Brain microvascular endothelial cell (primary cell): ENCODE measurements around the gene AIFM2.
"Not testable (repeated sequence)": the region's sequence is repeated elsewhere in the genome, so short reads cannot be mapped to it uniquely, and the experiment has no call there.

Source experiments
- DNase-seq: peaks from one replicate; pipeline ENCODE4 v3.0.0-alpha.2; 2020
- H3K27ac ChIP-seq: fragments of 250-450 bp; sonication (Bioruptor Pico); 2 replicates; pipeline ENCODE4 v1.5.1; 2020; ENCODE audit warnings: mild to moderate bottlenecking, moderate library complexity
- H3K27me3 ChIP-seq: fragments of 250-450 bp; sonication (Bioruptor Pico); replicated peaks from 2 replicates; pipeline ENCODE4 v1.5.1; 2020; ENCODE audit warnings: mild to moderate bottlenecking
- H3K36me3 ChIP-seq: fragments of 250-450 bp; sonication (Bioruptor Pico); replicated peaks from 2 replicates; pipeline ENCODE4 v1.5.1; 2020; ENCODE audit warnings: mild to moderate bottlenecking
- H3K4me3 ChIP-seq: 2 replicates; pipeline ENCODE4 v1.5.1; 2011; ENCODE audit warnings: low read depth, mild to moderate bottlenecking, control low read depth, low read length, moderate library complexity
- CTCF ChIP-seq: IDR thresholded peaks from 2 replicates; pipeline ENCODE4 v1.5.1; 2011; ENCODE audit warnings: low read depth, mild to moderate bottlenecking, moderate library complexity, low read length, control low read depth, inconsistent platforms; ENCODE audit errors: missing control alignments
- in situ Hi-C: cut with HindIII; loops from 2 replicates; pipeline ENCODE4 v1.10.0; 2017; ENCODE audit warnings: low sequenced_read_pairs, low pct_ligation_motif_present

Gene AIFM2

GRCh38 chr10:70162892-70163201, 30.2 kb upstream of the AIFM2 start:
- no peak for DNase-seq
- Histone ChIP-seq H3K4me3 (no peak overlapping the region), H3K27ac (no peak overlapping the region), H3K36me3 (peaks cover 45% of the 10 kb centered on the region), H3K27me3 (no peaks in the 10 kb centered on the region)
- TF ChIP-seq CTCF, result no peak
- in situ Hi-C loops, result no loop called here

GRCh38 chr10:70162151-70162891, 29.7 kb upstream of the AIFM2 start:
- H3K4me3 ChIP-seq, result no peak overlapping the region
- peaks cover 49% of the 10 kb centered on the region for H3K36me3 ChIP-seq
- no peak for DNase-seq
- no peak overlapping the region for H3K27ac ChIP-seq
- in situ Hi-C loops, result no loop called here
- TF ChIP-seq CTCF, result no peak
- H3K27me3 ChIP-seq, result no peaks in the 10 kb centered on the region

DNA sequence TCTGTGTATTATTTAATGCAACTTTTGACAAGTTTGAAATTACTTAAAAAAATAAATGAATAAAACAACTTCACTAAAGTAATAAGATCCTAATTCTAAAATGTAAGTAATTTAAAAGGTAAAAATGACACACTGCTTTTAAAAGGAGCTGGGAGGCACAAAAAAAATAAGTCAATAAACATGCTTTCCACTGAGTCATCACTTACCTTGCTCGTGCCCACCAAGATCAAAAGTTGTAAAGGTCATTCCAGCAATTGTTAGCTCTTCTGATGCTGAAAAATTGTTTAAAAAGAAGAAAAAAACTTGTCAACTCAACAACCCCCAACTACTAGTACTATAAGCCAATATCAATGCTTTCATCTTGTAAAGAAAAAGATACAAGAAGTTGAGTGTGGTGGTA, 28.2 kb upstream of the AIFM2 start:
- H3K27ac ChIP-seq, result no peak overlapping the region
- peaks cover 55% of the 10 kb centered on the region for H3K36me3 ChIP-seq
- DNase-seq, result no peak
- no peaks in the 10 kb centered on the region for H3K27me3 ChIP-seq
- in situ Hi-C loops, result no loop called here
- H3K4me3 ChIP-seq, result no peak overlapping the region
- TF ChIP-seq CTCF, result no peak

- in situ Hi-C loops, H3K4me3 ChIP-seq, H3K27me3 ChIP-seq, DNase-seq, H3K27ac ChIP-seq: not testable (repeated sequence)
- H3K36me3 ChIP-seq, result peaks cover 62% of the 10 kb centered on the region
Measured at GRCh38 chr10:70159366-70159765, 26.7 kb upstream of the AIFM2 start.

DNA sequence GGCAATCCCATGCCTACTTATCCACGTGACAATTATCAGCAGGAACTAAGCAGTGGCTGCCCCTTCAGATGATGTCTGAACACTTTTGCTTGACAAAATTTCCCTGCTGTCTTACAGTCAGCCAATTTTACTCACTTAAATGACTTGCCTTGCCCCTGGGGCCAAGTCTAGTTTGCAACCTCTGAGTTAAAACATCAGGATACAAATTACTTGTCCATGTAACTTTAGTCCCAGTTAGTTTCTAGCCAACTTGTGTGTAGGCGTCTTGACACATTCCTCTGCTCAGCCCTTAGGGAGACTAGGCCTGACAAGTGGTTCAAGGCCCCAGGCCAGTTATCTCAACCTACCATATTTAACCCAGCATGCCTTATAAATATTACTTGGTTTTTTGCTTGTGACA, 25.5 kb upstream of the AIFM2 start:
- no peak for DNase-seq
- Histone ChIP-seq H3K27me3 (no peaks in the 10 kb centered on the region), H3K36me3 (peaks cover 72% of the 10 kb centered on the region), H3K4me3 (no peak overlapping the region), H3K27ac (no peak overlapping the region)
- TF ChIP-seq CTCF, result no peak
- in situ Hi-C loops, result no loop called here

GRCh38 chr10:70155255-70155838, 22.7 kb upstream of the AIFM2 start:
- in situ Hi-C loops, result no loop called here
- no peaks in the 10 kb centered on the region for H3K27me3 ChIP-seq
- no peak overlapping the region for H3K27ac ChIP-seq
- peaks cover 84% of the 10 kb centered on the region for H3K36me3 ChIP-seq
- H3K4me3 ChIP-seq, result no peak overlapping the region
- no peak for TF ChIP-seq CTCF
- DNase-seq, result no peak
